Activated naive CD4-positive, alpha-beta T cell treated with Interleukin-2 at 50 U/mL for 16 hours (primary cell): Measurements from ENCODE around the gene TSPAN18.

ENCODE experiments used
- DNase-seq: peaks from one replicate; pipeline ENCODE4 v3.0.0-alpha.2; 2020

TSPAN18 gene

DNA sequence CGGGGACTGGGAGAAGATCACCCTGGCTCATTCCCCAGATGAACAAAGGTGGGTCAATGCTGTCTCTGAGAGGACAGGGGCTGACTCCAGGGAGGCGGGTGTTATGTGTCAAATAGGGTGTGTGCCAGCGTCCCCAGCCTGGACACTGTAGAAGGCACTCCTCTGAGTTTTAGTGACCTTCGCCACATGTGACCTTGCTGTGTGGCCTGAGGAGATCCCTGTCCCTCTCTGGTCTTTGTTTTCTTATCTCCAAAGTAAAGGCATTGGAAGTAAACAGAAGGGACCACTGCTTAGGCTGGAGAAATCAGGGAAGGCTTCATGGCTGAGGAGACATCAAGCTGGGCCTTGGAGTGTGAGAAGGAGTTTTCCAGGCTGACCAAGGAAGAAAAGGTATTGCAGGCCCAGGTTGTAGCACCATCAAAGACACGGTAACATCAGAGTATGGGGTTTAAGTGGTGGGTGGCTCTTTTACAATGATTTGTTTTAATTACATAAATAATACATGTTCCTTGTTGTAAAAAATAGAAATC, 149.5 kb downstream of the TSPAN18 start:
- no peak for DNase-seq

GRCh38 chr11:44876906-44877305, 150.1 kb downstream of the TSPAN18 start:
- no peak for DNase-seq

- no peak for DNase-seq
Measured at GRCh38 chr11:44877571-44878497, 151.1 kb downstream of the TSPAN18 start.

- no peak for DNase-seq
Measured at GRCh38 chr11:44878711-44879110, 151.9 kb downstream of the TSPAN18 start.

- DNase-seq = no peak
Measured at GRCh38 chr11:44879432-44879831, 152.7 kb downstream of the TSPAN18 start.

DNA sequence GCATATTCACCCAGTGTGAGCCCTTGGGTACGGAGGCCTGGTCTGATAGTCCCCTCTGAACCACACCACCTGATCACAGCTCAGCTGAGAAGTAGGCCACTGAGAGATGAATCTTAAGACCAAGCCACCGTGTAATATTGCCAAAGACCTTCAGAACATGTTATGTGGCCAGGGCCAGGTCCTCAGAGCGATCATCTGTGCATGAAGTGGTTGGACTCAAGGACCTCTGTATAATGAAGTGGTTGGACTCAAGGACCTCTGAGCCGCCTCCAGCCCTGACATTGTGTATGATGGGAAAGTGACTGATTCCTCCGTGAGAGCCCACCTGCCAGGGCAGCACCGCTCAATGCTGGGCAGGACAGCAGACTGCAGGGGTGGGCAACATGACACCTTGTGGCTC, 153.7 kb downstream of the TSPAN18 start:
- DNase-seq = no peak

- DNase-seq = no peak
Measured at GRCh38 chr11:44880953-44881352, 154.2 kb downstream of the TSPAN18 start.

DNA sequence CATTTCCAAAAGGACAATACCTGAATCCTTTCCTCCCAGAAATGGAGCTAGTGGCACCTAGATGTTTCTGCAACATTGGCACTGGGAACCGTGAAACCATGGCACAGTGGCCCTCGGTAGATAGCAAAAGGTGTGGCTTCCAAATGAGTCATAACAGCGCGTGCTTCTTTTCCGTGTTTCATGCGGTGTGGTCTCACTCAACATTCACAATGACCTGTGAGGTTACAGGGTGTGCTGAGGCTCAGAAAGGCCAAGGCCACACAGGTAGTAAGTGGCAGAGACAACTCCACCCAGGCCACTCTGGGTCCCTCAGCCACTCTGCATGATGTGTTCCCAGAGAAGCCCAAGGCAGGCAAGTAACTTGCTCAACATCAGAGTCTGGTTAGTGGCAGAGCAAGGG, 156.5 kb downstream of the TSPAN18 start:
- DNase-seq = no peak

- DNase-seq = no peak
Measured at GRCh38 chr11:44884056-44884455, 157.3 kb downstream of the TSPAN18 start.

DNA sequence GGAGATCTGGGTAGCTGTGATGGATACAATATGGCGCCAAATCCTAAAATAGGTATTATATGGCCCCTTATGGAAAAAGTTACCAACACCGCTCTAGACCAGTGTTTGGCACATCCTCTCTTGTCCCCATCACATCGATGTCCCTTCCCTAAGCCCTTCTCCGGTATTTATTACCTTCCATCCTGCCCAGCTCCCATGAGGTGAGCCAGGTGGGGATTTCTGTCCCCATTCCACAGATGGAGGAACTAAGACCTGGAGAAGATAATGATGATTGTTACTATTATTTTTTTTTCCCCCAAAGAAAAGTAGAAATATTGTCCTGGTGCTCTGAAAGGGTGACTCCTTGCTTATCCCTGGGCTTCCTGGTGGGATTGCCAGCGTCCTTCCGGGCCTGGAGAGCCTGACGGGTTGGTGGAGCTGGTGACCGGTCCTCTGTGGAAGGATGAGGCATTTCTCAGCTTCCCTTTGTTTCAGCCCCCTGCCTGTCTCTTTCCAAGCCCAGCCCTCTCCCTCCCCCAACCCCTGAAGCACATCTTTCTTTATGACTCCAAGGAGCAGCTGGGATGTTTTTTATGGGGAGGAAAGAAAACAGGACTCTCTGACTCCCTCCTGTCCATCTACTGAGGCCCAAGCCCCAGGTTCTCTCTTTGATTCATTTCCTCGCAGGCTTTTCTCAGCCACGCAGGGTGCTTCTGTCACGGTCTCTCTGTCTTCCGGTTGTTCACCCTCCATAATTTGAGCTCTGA, 158.5 kb downstream of the TSPAN18 start:
- no peak for DNase-seq

DNA sequence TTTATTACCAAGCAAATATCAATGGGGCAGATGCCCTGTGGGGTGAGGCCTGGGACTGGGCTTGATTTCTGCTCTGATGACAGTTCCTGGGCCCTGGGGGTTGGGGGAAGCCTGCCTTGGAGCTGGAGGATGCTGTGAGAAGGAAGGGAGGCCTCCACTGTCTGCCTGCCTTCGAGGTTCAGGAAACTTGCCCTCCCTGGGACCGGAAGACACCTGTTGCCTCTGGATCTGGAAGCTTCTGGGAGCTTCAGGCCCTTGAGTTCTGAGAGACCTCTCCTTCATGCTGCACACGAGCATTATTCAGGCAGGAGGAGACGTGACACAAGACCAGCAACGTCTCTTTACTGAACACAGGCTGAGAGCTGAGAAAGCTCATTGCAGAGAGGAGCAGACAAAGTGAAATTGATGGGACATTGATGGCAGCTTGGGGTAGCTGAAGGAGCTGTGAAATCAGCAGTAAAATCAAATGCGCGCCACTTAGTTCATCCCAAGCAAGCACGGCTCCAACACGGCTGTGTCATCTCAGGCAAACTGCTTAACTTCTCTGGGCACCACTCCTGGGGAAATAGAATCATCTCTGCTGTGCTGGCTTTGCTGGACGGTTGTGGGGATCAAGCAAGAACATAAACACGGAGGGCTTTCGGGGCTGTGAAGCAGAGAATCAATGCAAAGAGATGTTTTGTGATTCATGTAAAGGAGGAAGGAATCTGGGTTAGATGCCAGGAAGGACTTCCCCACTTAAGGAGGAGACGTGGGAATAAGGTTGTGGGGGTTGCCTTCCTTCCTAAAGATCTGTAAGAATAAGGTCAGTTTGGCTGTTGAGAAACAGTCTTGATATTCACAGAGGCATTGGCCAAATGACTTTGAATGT, 159.4 kb downstream of the TSPAN18 start:
- DNase-seq = no peak

- no peak for DNase-seq
Measured at GRCh38 chr11:44886790-44887140, 160.0 kb downstream of the TSPAN18 start.

DNA sequence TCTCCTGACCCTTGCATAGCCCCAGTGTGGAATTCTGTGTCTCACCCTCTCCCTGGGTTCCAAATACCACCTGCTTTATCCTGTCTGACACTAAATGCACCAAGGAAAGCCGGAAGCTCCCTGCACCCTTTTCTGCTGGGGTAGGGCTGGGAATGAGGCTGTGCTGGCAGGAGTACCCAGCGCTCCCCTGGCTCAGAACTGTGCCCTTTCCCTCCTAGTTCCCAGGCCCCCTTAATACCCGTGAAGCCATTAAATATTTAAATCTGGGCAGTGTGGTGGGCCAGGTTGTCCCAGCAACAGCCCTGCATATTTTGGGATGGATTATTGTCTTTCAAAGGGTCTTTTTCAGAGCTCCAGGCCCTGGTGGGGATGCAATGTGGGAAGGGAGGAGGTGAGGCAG, 160.9 kb downstream of the TSPAN18 start:
- no peak for DNase-seq

DNA sequence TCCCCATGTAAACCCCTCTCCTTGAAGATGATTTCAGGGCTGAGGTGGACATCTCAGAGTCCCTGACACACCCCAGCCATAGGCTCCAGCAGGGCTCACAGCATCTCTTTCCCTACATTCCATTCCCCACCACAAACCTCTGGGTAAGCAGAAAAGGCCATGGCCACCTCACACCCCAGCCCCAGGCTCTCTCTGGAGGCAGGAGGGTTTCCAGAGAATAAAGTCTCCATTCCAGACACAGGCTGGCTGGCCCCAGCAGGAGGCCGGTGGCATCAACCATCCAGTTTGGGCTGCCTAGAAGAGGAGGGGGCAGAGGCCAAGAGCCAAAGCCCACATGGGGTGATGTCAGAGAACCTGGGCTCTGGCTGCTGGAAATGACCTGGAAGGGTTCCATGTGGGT, 162.5 kb downstream of the TSPAN18 start:
- no peak for DNase-seq

DNA sequence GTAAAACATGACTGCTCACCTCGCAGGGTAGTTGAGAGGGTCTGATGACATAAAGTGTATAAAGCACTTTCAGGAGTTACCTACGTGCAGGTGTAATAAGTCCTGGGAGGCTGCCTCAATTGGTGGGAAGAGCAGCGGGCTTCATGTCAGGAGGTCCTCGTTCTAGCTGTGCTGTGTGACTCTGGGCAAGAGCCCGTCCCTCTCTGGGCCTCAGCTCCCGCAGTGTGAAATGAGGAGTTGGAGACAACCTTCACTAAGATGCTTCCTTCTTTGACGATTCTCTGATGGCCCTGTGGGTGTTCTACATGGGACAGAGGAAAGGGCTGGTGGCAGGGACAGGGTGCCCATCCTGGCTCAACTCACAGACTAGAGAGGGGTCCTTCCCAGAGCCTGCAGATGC, 166.1 kb downstream of the TSPAN18 start:
- no peak for DNase-seq

DNA sequence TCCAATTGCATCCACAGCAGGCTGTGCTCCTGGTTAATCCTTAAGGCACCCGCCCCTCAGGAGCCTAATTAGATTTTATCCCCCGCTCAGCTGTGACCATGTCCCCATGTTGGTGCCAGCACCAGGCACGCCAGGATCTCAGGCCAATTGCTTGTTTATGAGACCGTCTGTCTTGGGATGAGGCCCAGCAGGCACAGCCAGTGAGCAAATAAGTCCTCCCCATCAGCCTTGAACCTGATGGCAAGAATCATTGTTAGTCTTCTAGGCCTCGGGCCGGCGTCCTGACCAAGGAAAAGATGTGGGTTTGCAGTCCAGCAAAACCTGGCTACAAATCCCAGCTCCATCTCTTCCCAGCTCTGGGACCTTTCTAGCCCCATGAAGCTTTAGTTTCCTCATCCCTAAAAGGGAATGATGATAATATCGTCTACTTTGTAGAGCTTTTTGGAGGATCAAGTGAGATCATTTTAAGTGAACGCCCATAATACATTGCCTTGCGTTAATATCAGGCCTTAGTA, 166.6 kb downstream of the TSPAN18 start:
- no peak for DNase-seq

GRCh38 chr11:44893846-44894617, 167.3 kb downstream of the TSPAN18 start:
- peak; percentile 67 for DNase-seq

DNA sequence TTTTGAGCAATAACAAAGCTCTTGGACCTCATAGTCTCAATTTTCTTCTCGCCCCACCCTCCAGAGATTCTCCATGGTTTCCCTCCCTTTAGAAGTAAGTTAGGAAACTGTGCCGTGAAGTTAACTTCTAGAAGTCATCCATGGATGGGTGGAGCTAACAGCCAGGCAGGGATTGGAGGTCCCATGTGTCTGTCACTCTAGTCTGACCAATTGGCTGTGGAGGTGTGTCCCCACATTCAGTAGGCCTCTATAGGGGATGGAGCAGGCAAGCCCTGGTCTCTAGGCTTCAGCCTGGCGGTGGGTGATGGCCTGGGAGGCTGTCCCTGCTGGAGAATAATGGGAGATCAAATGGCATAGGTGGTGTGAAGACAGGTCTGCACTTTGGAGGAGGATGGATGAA, 173.2 kb downstream of the TSPAN18 start:
- DNase-seq = peak; percentile 41

GRCh38 chr11:44901120-44901633, 174.4 kb downstream of the TSPAN18 start:
- no peak for DNase-seq

GRCh38 chr11:44901786-44902185, 175.0 kb downstream of the TSPAN18 start:
- DNase-seq = no peak

GRCh38 chr11:44903035-44903434, 176.3 kb downstream of the TSPAN18 start:
- no peak for DNase-seq

- DNase-seq = no peak
Measured at GRCh38 chr11:44903518-44903917, 176.8 kb downstream of the TSPAN18 start.
